Left kidney (tissue), 2 donors: ENCODE results near the gene CFAP69. TPM values are rescaled to one million over a fixed set of nuclear protein-coding genes. Genes with fewer than 3 reads are reported as not detected.
"Not testable (repeated sequence)": the region's sequence is repeated elsewhere in the genome, so short reads cannot be mapped to it uniquely, and the experiment has no call there.

Experiments
- DNase-seq: peaks from one replicate; pipeline ENCODE4 v3.0.0-alpha.2; 2013
- polyA plus RNA-seq: library from polyadenylated mRNA; unstranded; fragments of 120-200 nt; gene quantifications from one replicate; pipeline ENCODE4 v1.2.1, GENCODE V29; 2013; ENCODE audit not compliant: insufficient read length

Gene CFAP69
- polyA plus RNA-seq, 1 donor: 22.5 TPM

- DNase-seq: no peak
These were observed 100.0 kb downstream of the CFAP69 start for GRCh38 chr7:90345016-90345415.

DNA sequence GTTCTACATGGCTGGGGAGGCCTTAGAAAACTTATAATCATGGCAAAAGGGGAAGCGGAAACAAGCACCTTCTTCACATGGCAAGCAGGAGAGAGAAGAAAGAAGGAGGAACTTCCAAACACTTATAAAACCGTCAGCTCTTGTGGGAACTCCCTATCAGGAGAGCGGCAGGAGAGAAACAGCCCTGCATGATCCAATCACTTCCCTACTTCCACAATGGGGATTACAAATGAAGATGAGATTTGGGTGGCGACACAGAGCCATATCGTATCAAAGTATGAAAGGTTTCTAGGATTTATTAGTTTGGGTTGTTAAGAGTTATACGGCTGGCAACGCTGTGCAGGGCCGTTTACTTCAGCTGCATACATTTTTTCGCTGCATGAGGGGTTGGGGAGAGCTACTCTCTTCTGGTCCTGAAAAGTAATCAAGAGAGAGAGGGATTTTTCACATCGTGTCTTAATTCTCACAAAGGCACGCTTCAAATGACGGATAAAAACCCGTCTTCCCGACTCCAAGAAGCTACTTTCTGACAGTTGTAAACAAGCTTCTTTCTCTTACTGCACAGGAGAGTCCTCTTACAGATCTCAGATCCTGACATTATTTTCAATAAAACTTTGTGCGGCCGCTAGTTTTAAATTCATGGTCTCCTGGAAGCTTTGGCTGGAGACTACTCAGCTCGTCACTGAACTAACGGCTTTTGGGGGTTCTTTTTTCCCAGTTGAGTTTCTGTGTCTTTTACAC, 100.8 kb downstream of the CFAP69 start:
- DNase-seq: peak; percentile 38

- DNase-seq: peak; percentile 93
These were observed 101.6 kb downstream of the CFAP69 start, which contains the start of gene GTPBP10 for GRCh38 chr7:90346336-90347125. Gene GTPBP10 (plus strand): TSS chr7:90346716. CDS start chr7:90346742, 26 bp downstream.

DNA sequence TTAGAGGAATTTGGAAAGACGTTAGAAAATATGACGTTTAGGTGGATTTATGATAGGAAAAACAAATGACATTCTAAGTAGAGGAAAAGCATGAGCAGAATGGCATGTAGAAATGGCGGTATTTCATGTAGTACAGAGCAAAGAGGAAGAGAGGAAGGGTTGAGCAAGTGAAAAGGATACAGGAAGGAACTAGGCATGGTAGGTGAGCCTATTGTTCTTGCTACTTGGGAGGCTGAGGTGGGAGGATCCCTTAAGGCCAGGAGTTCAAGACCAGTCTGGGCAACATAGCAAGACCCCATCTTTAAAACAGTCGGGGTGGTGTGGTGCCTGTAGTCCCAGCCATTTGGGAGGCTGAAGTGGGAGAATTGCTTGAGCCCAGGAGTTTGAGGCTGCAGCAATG, 102.8 kb downstream of the CFAP69 start:
- DNase-seq: no peak

DNA sequence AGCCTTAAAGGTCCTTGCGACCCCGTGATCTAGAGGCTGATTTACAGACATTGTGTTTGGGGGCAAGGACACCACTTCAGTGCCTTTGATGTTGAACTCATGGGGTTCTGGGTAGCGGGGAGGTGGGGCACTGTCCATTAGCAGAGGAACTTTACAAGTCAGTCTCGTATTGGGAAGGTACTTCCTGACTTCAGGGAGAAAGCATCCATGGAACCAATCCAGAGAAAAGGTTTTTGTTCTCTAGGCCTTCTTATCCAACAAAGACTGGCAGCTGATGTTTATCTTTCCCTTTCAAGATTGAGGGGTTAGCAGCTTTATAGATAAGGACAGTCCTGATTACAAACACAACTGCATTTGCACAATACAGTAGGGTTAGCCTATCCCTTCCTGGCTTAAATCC, 104.3 kb downstream of the CFAP69 start:
- no peak for DNase-seq

GRCh38 chr7:90350032-90350431, 105.1 kb downstream of the CFAP69 start:
- not testable (repeated sequence) for DNase-seq

DNA sequence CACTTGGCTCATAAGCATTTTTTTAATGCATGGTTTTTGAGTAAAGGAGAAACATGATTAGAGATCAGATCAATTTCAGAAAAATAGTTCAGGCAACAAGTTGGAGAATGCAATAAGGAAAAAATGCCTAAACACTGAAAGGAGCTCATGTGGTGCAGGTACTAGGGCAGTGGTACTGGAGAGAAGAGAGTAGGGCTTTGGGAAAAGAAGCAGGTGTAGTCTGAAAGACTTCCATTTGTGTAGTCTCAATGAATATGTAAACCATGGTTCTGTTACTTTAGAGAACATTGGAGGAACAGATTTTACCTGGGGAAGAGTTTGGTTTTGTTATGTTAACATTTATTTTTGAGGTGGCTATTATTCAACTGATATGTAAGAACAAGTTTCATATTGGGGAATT, 107.0 kb downstream of the CFAP69 start:
- DNase-seq: no peak

Other genes with a start within 250 kb of the CFAP69 start
- gene STEAP1, start 90.7 kb upstream of the CFAP69 start, polyA plus RNA-seq: 16.5 TPM
- 22.7 TPM for gene STEAP2, start 33.4 kb upstream of the CFAP69 start, polyA plus RNA-seq
- 1.1 TPM for gene FAM237B, start 76.1 kb downstream of the CFAP69 start, polyA plus RNA-seq
- gene GTPBP10, start 101.5 kb downstream of the CFAP69 start, polyA plus RNA-seq: 35.1 TPM
- gene CLDN12, start 158.3 kb downstream of the CFAP69 start, polyA plus RNA-seq: 56.9 TPM
- gene PTTG1IP2, start 224.5 kb downstream of the CFAP69 start, polyA plus RNA-seq: not detected